GM12864 (cell line): ENCODE results near the gene STRN3.

Source experiments
- DNase-seq: peaks from one replicate; pipeline ENCODE4 v3.0.0-alpha.2; 2011; ENCODE audit warnings: low read depth
- H3K4me3 ChIP-seq: 2 replicates; pipeline ENCODE4 v1.5.1; 2011; ENCODE audit warnings: mild to moderate bottlenecking, low read depth, low read length, control low read depth
- CTCF ChIP-seq: IDR thresholded peaks from 2 replicates; pipeline ENCODE4 v1.5.1; 2011; ENCODE audit warnings: low read depth, mild to moderate bottlenecking, moderate library complexity, low read length, control low read depth, inconsistent platforms; ENCODE audit errors: missing control alignments

The STRN3 gene

GRCh38 chr14:30999038-30999773, 27.0 kb downstream of the STRN3 start:
- no peak overlapping the region for H3K4me3 ChIP-seq
- TF ChIP-seq CTCF = no peak

GRCh38 chr14:30998100-30998706, 28.0 kb downstream of the STRN3 start:
- DNase-seq = no peak
- TF ChIP-seq CTCF = no peak
- H3K4me3 ChIP-seq = no peak overlapping the region

More at GRCh38 chr14:30999038-30999773, 27.0 kb downstream of the STRN3 start:
- no peak for DNase-seq

- DNase-seq = no peak
- TF ChIP-seq CTCF = no peak
- H3K4me3 ChIP-seq = no peak overlapping the region
These were observed 29.1 kb downstream of the STRN3 start for GRCh38 chr14:30996892-30997659.

- DNase-seq = no peak
- H3K4me3 ChIP-seq = no peak overlapping the region
- no peak for TF ChIP-seq CTCF
These were observed 30.5 kb downstream of the STRN3 start for GRCh38 chr14:30995689-30996088.

GRCh38 chr14:30994681-30995620, 31.2 kb downstream of the STRN3 start:
- no peak for TF ChIP-seq CTCF
- H3K4me3 ChIP-seq = no peak overlapping the region
- no peak for DNase-seq

GRCh38 chr14:30993071-30993470, 33.1 kb downstream of the STRN3 start:
- no peak for DNase-seq
- no peak overlapping the region for H3K4me3 ChIP-seq
- no peak for TF ChIP-seq CTCF
